K562 (cell line): ENCODE measurements around the gene MXI1. TPM values are rescaled to one million over a fixed set of nuclear protein-coding genes. Genes with fewer than 3 reads are reported as not detected.

ENCODE experiments used
- CBX2 ChIP-seq: fragments of 200-600 bp; sonication (generic); IDR thresholded peaks from one replicate; pipeline ENCODE4 v1.6.1; 2012; ENCODE audit warnings: mild to moderate bottlenecking, low read length, inconsistent platforms; ENCODE audit not compliant: insufficient read depth, poor library complexity, severe bottlenecking
- EP400 ChIP-seq: fragments of 450-650 bp; IDR thresholded peaks from 2 replicates; pipeline ENCODE4 v1.6.1; 2017; ENCODE audit warnings: antibody characterized with exemption, mild to moderate bottlenecking, moderate library complexity
- ETV1 ChIP-seq: fragments of 450-650 bp; conservative IDR thresholded peaks from 2 replicates; pipeline ENCODE4 v1.6.1; 2016; ENCODE audit warnings: missing genetic modification characterization, control low read depth, low read depth, missing compliant biosample characterization
- GTF2E2 ChIP-seq: fragments of 200-800 bp; sonication (Bioruptor generic); IDR thresholded peaks from 2 replicates; pipeline ENCODE4 v1.6.1; 2016; ENCODE audit warnings: missing genetic modification characterization, missing compliant biosample characterization
- LARP7 ChIP-seq: fragments of 450-650 bp; IDR thresholded peaks from 2 replicates; pipeline ENCODE4 v1.6.1; 2016
- MYC ChIP-seq, 2 experiments: fragments of 250-450 bp in 1 of 2; sonication (Bioruptor Pico) in 1 of 2; IDR thresholded peaks; 2 replicates each; pipeline versions ENCODE4 v1.5.1 to v1.6.1; 2012 to 2021; ENCODE audit warnings: low read depth in 2 of 2, borderline replicate concordance in 1 of 2, improper control_type of control experiment in 1 of 2, low read length in 1 of 2, mild to moderate bottlenecking in 1 of 2, moderate library complexity in 1 of 2
- NR2C2 ChIP-seq, 2 experiments: fragments of 200-800 bp in 1 of 2; sonication (Bioruptor generic) in 1 of 2; sonication (generic) in 1 of 2; formaldehyde crosslinking in 1 of 2; IDR thresholded peaks; 2 replicates each; pipeline versions ENCODE4 v1.6.1 to v1.8.0; 2016 to 2022; ENCODE audit warnings: mild to moderate bottlenecking in 1 of 2, missing compliant biosample characterization in 1 of 2, missing genetic modification characterization in 1 of 2, missing genetic modification reagents in 1 of 2
- POLR2B ChIP-seq: fragments of 450-650 bp; IDR thresholded peaks from 2 replicates; pipeline ENCODE4 v1.6.1; 2018; ENCODE audit warnings: low read depth; ENCODE audit not compliant: partially characterized antibody
- TFE3 ChIP-seq: fragments of 450-650 bp; formaldehyde crosslinking; IDR thresholded peaks from 2 replicates; pipeline ENCODE4 v1.4.0; 2020; ENCODE audit warnings: mild to moderate bottlenecking, mixed read lengths
- USF2 ChIP-seq: sonication (generic); formaldehyde crosslinking; IDR thresholded peaks from 2 replicates; pipeline ENCODE4 v1.5.0; 2020; ENCODE audit warnings: missing genetic modification reagents
- polyA plus RNA-seq, 8 experiments: library from polyadenylated mRNA; depleted of rRNA in 4 of 8; stranded (reverse) in 5 of 8; unstranded in 3 of 8; fragments of >200 nt; fragmentation: Nextera tagmentation in 2 of 8; fragmentation: Illumina TruSeq in 1 of 8; extraction: Ambion mirVana in 2 of 8; extraction: Trizol in 1 of 8; gene quantifications; 2 replicates each; pipeline versions ENCODE4 v1.2.1 to v1.2.3, GENCODE V29; 2011 to 2014; ENCODE audit warnings: inconsistent platforms in 1 of 8, missing spikeins in 1 of 8
- total RNA-seq, 7 experiments: library from RNA; depleted of rRNA in 6 of 7; stranded (reverse); fragments of >200 nt in 6 of 7; fragmentation: Illumina TruSeq in 2 of 7; extraction: Trizol in 2 of 7; gene quantifications; 2 replicates each; pipeline versions ENCODE4 v1.2.1 to v1.2.3, GENCODE V29; 2011 to 2021; ENCODE audit warnings: low replicate concordance in 1 of 7
- TF ChIP-seq, protein P1 (sequence below): fragments of 200-800 bp; sonication (Bioruptor generic); IDR thresholded peaks from 2 replicates; pipeline ENCODE4 v1.6.1; 2017; ENCODE audit warnings: missing genetic modification characterization, missing compliant biosample characterization
- TF ChIP-seq, protein P2 (sequence below), 2 experiments: fragments of 450-650 bp in 1 of 2; sonication (generic) in 1 of 2; formaldehyde crosslinking in 1 of 2; IDR thresholded peaks; 2 replicates each; pipeline versions ENCODE4 v1.7.1 to v1.9.0; 2016 to 2022; ENCODE audit warnings: inconsistent platforms in 1 of 2, mild to moderate bottlenecking in 1 of 2, missing genetic modification reagents in 1 of 2

MXI1 gene
- total and polyA plus RNA-seq, 9 of the 15 experiments (the other 6 are each of a cell fraction or from before 2014, with no cell fraction given): 9.1 to 23.7 (median 14.8) TPM

DNA sequence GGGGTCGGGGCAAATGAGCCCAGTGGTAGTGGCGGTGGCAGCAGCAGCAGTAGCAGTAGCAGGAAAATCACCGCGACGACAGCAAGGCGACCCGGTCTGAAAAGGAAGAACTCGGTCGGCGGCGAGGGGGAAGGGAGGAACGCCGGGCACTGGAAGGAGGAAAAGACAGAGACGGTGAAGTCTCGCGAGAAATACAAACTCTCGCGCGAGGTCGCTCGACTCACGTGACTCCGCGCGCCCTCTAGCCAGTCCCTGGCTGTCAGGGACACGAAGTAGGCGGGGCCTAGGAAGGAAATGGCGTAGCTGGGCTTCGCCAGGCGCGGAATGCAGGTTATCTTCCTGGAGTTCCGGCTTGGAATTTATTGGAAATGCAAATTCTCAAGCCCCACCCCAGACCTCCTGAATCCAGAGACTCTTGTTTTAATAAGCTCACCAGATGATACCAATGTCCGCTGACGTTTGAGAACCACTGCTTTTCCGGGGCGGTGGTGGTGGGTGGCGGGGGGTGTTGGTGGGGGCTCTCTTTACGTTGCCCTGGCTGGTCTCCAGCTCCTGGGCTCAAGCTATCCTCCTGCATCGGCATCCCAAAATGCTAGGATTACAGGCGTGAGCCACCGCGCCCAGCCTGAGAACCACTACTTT, 97.5 kb downstream of the MXI1 start, which contains the start of gene SMNDC1 (continued):
- TF ChIP-seq, protein P1, sequence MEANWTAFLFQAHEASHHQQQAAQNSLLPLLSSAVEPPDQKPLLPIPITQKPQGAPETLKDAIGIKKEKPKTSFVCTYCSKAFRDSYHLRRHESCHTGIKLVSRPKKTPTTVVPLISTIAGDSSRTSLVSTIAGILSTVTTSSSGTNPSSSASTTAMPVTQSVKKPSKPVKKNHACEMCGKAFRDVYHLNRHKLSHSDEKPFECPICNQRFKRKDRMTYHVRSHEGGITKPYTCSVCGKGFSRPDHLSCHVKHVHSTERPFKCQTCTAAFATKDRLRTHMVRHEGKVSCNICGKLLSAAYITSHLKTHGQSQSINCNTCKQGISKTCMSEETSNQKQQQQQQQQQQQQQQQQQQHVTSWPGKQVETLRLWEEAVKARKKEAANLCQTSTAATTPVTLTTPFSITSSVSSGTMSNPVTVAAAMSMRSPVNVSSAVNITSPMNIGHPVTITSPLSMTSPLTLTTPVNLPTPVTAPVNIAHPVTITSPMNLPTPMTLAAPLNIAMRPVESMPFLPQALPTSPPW (CRISPR knock-in tag): peak; percentile 75
- TF ChIP-seq CBX2 (no peak), USF2 (CRISPR knock-in tag) (peak; percentile 94), LARP7 (no peak), MYC (IDR thresholded peaks at IDR 0.05; ENCODE audit: low read depth, low read length) (0 out of 2 replicates have a peak, but pooled peaks have one; percentile 11), MYC (CRISPR knock-in tag; IDR thresholded peaks at IDR 0.05; ENCODE audit: borderline replicate concordance, low read depth) (no peak), GTF2E2 (tag) (peak; percentile 74), TFE3 (CRISPR knock-in tag) (peak; percentile 98), EP400 (peak; percentile 28; the same call in 1 of the 2 replicates), NR2C2 (CRISPR knock-in tag; IDR thresholded peaks at IDR 0.05) (no peak), NR2C2 (tag; IDR thresholded peaks at IDR 0.05) (peak; percentile 52; the same call in 1 of the 2 replicates), ETV1 (tag) (peak; percentile 61), POLR2B (peak; percentile 54)
- TF ChIP-seq, protein P2, sequence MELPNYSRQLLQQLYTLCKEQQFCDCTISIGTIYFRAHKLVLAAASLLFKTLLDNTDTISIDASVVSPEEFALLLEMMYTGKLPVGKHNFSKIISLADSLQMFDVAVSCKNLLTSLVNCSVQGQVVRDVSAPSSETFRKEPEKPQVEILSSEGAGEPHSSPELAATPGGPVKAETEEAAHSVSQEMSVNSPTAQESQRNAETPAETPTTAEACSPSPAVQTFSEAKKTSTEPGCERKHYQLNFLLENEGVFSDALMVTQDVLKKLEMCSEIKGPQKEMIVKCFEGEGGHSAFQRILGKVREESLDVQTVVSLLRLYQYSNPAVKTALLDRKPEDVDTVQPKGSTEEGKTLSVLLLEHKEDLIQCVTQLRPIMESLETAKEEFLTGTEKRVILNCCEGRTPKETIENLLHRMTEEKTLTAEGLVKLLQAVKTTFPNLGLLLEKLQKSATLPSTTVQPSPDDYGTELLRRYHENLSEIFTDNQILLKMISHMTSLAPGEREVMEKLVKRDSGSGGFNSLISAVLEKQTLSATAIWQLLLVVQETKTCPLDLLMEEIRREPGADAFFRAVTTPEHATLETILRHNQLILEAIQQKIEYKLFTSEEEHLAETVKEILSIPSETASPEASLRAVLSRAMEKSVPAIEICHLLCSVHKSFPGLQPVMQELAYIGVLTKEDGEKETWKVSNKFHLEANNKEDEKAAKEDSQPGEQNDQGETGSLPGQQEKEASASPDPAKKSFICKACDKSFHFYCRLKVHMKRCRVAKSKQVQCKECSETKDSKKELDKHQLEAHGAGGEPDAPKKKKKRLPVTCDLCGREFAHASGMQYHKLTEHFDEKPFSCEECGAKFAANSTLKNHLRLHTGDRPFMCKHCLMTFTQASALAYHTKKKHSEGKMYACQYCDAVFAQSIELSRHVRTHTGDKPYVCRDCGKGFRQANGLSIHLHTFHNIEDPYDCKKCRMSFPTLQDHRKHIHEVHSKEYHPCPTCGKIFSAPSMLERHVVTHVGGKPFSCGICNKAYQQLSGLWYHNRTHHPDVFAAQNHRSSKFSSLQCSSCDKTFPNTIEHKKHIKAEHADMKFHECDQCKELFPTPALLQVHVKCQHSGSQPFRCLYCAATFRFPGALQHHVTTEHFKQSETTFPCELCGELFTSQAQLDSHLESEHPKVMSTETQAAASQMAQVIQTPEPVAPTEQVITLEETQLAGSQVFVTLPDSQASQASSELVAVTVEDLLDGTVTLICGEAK (IDR thresholded peaks at IDR 0.05): peak; percentile 75
- TF ChIP-seq, protein P2 (CRISPR knock-in tag; IDR thresholded peaks at IDR 0.05): no peak
